ENCODE data around the gene NLRP3. TPM values are rescaled to one million over a fixed set of nuclear protein-coding genes. Genes with fewer than 3 reads are reported as not detected.

The NLRP3 gene
- total and polyA plus RNA-seq, 9 of the 15 experiments (the other 6 are each of a cell fraction or from before 2014, with no cell fraction given): not detected

DNA sequence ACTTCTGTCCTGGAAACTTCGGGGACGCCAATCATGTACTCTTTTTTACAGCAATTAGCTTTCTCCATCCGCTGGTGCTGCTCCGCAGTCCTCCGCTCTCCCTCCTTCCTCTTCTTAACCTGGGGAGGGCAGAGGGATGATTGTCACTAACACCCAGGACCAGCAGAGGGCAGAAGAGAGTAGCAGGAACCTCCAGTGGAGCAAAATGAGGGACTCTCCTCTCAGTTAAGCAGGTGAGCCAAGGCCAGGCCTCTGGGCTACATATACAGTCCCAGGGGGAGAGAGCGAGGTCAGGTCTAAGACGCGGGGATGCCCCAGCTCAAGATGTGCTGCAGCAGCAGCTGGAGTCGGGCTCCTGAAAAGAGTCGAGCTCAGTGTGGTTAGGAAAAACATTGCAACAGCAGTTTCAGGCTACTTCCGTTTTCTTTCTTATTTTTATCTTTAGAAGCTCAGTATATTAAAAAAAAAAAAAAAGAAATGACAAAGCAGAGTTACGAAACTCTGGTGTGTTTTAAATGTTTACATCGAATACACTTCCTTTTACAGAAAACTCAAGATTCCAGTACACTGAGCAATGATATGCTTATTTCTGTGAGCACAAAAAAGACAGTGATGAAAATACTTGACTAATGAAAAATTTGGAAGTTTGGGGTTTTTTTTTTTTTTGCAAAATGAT is 25.7 kb upstream of the NLRP3 start (continued):
- TF ChIP-seq, protein P1, sequence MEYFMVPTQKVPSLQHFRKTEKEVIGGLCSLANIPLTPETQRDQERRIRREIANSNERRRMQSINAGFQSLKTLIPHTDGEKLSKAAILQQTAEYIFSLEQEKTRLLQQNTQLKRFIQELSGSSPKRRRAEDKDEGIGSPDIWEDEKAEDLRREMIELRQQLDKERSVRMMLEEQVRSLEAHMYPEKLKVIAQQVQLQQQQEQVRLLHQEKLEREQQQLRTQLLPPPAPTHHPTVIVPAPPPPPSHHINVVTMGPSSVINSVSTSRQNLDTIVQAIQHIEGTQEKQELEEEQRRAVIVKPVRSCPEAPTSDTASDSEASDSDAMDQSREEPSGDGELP (CRISPR knock-in tag; IDR thresholded peaks at IDR 0.05; ENCODE audit: borderline replicate concordance): peak; percentile 65; the same call in 1 of the 2 replicates
- TF ChIP-seq, protein P2, sequence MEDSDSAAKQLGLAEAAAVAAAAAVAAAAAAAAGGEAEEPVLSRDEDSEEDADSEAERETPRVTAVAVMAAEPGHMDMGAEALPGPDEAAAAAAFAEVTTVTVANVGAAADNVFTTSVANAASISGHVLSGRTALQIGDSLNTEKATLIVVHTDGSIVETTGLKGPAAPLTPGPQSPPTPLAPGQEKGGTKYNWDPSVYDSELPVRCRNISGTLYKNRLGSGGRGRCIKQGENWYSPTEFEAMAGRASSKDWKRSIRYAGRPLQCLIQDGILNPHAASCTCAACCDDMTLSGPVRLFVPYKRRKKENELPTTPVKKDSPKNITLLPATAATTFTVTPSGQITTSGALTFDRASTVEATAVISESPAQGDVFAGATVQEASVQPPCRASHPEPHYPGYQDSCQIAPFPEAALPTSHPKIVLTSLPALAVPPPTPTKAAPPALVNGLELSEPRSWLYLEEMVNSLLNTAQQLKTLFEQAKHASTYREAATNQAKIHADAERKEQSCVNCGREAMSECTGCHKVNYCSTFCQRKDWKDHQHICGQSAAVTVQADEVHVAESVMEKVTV (CRISPR knock-in tag; IDR thresholded peaks at IDR 0.05): peak; percentile 78
- TF ChIP-seq ZNF263 (CRISPR knock-in tag; IDR thresholded peaks at IDR 0.05; ENCODE audit: borderline replicate concordance) (peak; percentile 92), SMARCE1 (IDR thresholded peaks at IDR 0.05) (peak; percentile 26; the same call in 1 of the 2 replicates), CC2D1A (IDR thresholded peaks at IDR 0.05) (peak; percentile 24; the same call in 1 of the 2 replicates), TRIM28 (IDR thresholded peaks at IDR 0.05) (0 out of 2 replicates have a peak, but pooled peaks have one; percentile 18), CEBPG (CRISPR knock-in tag; IDR thresholded peaks at IDR 0.05) (no peak), CEBPG (tag; conservative IDR thresholded peaks at IDR 0.05 in 1 of 2, IDR thresholded peaks at IDR 0.05 in 1 of 2) (peak in 1 of 2 experiments; percentile 63; a peak in 3 of 4 replicates)
- TF ChIP-seq, protein P3, sequence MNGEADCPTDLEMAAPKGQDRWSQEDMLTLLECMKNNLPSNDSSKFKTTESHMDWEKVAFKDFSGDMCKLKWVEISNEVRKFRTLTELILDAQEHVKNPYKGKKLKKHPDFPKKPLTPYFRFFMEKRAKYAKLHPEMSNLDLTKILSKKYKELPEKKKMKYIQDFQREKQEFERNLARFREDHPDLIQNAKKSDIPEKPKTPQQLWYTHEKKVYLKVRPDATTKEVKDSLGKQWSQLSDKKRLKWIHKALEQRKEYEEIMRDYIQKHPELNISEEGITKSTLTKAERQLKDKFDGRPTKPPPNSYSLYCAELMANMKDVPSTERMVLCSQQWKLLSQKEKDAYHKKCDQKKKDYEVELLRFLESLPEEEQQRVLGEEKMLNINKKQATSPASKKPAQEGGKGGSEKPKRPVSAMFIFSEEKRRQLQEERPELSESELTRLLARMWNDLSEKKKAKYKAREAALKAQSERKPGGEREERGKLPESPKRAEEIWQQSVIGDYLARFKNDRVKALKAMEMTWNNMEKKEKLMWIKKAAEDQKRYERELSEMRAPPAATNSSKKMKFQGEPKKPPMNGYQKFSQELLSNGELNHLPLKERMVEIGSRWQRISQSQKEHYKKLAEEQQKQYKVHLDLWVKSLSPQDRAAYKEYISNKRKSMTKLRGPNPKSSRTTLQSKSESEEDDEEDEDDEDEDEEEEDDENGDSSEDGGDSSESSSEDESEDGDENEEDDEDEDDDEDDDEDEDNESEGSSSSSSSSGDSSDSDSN (IDR thresholded peaks at IDR 0.05; ENCODE audit: borderline replicate concordance in 1 of 2, low read depth in 2 of 2, low read length in 2 of 2): peak; percentile 99 to 100
- TF ChIP-seq, protein P4, sequence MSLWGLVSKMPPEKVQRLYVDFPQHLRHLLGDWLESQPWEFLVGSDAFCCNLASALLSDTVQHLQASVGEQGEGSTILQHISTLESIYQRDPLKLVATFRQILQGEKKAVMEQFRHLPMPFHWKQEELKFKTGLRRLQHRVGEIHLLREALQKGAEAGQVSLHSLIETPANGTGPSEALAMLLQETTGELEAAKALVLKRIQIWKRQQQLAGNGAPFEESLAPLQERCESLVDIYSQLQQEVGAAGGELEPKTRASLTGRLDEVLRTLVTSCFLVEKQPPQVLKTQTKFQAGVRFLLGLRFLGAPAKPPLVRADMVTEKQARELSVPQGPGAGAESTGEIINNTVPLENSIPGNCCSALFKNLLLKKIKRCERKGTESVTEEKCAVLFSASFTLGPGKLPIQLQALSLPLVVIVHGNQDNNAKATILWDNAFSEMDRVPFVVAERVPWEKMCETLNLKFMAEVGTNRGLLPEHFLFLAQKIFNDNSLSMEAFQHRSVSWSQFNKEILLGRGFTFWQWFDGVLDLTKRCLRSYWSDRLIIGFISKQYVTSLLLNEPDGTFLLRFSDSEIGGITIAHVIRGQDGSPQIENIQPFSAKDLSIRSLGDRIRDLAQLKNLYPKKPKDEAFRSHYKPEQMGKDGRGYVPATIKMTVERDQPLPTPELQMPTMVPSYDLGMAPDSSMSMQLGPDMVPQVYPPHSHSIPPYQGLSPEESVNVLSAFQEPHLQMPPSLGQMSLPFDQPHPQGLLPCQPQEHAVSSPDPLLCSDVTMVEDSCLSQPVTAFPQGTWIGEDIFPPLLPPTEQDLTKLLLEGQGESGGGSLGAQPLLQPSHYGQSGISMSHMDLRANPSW (CRISPR knock-in tag; IDR thresholded peaks at IDR 0.05): no peak

Measured in K562 (cell line).